ENCODE measurements around the gene KIF5A. TPM values are rescaled to one million over a fixed set of nuclear protein-coding genes. Genes with fewer than 3 reads are reported as not detected.

Gene KIF5A
- total and polyA plus RNA-seq, 2 experiments from 2014 or later = 0.11 to 0.36 TPM

GRCh38 chr12:57623811-57624390 lies 74.1 kb downstream of the KIF5A start:
- Histone ChIP-seq H3K27ac (no peak overlapping the region), H3K4me1 (ENCODE audit: low read depth) (peaks cover 5% of the 10 kb centered on the region), H3K27me3 (peaks cover 100% of the 10 kb centered on the region), H3K36me3 (no peaks in the 10 kb centered on the region), H3K9me3 (ENCODE audit: low read depth) (no peaks in the 10 kb centered on the region), H3K4me3 (no peak overlapping the region)
- TF ChIP-seq CTCF (IDR thresholded peaks at IDR 0.05; ENCODE audit: low read depth, low read length) = no peak
- DNase-seq (ENCODE audit: low read depth in 1 of 2, low spot score in 1 of 2) = no peak

GRCh38 chr12:57624441-57625220 lies 74.8 kb downstream of the KIF5A start:
- H3K27me3 ChIP-seq = peaks cover 100% of the 10 kb centered on the region
- H3K36me3 ChIP-seq = no peaks in the 10 kb centered on the region
- no peak for TF ChIP-seq CTCF (IDR thresholded peaks at IDR 0.05; ENCODE audit: low read depth, low read length)
- H3K9me3 ChIP-seq (ENCODE audit: low read depth) = no peaks in the 10 kb centered on the region
- H3K27ac ChIP-seq = no peak overlapping the region
- no peak overlapping the region for H3K4me3 ChIP-seq
- H3K4me1 ChIP-seq (ENCODE audit: low read depth) = peaks cover 5% of the 10 kb centered on the region
- no peak for DNase-seq (ENCODE audit: low read depth in 1 of 2, low spot score in 1 of 2)

GRCh38 chr12:57625261-57626032 lies 75.6 kb downstream of the KIF5A start:
- H3K36me3 ChIP-seq = no peaks in the 10 kb centered on the region
- peaks cover 5% of the 10 kb centered on the region for H3K4me1 ChIP-seq (ENCODE audit: low read depth)
- no peak overlapping the region for H3K27ac ChIP-seq
- no peaks in the 10 kb centered on the region for H3K9me3 ChIP-seq (ENCODE audit: low read depth)
- H3K4me3 ChIP-seq = no peak overlapping the region
- no peak for TF ChIP-seq CTCF (IDR thresholded peaks at IDR 0.05; ENCODE audit: low read depth, low read length)
- no peak for DNase-seq (ENCODE audit: low read depth in 1 of 2, low spot score in 1 of 2)
- H3K27me3 ChIP-seq = peaks cover 100% of the 10 kb centered on the region

DNA sequence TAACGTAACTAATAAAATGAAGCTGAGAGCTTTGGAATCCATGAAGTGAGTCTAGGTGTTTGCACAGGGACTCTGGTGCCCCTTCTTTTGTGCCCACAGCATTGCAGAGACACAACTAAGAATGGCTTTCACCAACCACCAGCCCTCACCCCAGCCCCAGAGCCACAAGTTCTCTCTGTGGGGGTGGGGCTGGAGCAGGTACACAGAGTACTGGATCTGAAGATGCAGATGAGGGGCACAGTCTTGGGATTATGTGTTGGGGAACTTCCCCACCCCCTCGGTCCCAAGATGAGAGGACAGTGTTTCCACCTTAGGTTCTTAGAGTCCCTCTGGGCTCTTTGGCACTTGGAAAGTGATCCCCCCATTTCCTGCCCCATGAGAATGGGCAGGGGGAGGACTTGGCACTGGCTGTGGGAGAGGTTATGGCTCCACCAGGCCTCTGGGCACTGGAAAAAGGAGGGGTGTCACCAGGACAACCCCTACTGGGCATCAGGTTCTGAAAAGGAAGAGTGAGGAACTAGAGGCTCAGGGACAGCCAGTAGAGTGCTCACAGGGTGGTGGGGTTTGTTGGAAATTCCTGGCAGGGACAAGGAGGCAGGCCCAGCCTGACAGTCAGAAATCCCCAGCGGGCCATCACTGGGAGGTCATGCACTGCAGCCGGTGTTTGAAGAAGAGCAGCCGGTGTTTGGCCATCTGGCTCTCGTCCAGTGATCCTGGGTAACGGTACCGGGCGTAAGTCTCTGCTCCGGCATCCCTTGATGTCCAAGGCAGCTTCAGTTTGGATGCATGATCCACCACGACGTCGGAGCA lies 76.5 kb downstream of the KIF5A start:
- no peaks in the 10 kb centered on the region for H3K36me3 ChIP-seq
- no peak overlapping the region for H3K27ac ChIP-seq
- no peak for TF ChIP-seq CTCF (IDR thresholded peaks at IDR 0.05; ENCODE audit: low read depth, low read length)
- DNase-seq (ENCODE audit: low read depth in 1 of 2, low spot score in 1 of 2) = no peak
- peaks cover 100% of the 10 kb centered on the region for H3K27me3 ChIP-seq
- peaks cover 3% of the 10 kb centered on the region for H3K4me1 ChIP-seq (ENCODE audit: low read depth)
- no peaks in the 10 kb centered on the region for H3K9me3 ChIP-seq (ENCODE audit: low read depth)
- no peak overlapping the region for H3K4me3 ChIP-seq

DNA sequence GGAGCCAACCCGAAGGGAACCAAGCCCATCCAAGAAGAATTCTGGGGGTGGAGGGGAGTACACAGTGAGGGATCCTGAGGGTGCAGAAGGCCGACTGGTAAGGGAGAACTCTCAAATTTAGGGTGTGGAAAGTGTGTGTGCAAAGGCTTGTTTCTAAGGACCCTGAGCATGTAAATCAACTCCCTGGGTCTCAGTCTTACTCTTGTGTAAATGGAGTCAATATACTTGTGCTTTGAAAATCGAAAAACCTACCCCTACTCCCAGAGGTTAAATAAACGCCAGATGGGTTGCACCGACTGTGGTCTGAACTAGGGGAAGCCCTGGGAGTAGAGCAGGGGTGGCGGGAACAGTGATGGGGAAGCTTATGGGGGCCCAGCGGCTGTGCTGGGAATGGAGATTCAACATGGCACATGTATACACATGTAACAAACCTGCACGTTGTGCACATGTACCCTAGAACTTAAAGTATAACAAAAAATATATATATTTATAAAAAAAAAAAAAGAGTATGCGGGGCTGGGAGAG lies 77.1 kb downstream of the KIF5A start:
- TF ChIP-seq CTCF (IDR thresholded peaks at IDR 0.05; ENCODE audit: low read depth, low read length) = no peak
- H3K4me3 ChIP-seq = no peak overlapping the region
- peaks cover 100% of the 10 kb centered on the region for H3K27me3 ChIP-seq
- no peaks in the 10 kb centered on the region for H3K9me3 ChIP-seq (ENCODE audit: low read depth)
- H3K36me3 ChIP-seq = no peaks in the 10 kb centered on the region
- H3K27ac ChIP-seq = no peak overlapping the region
- no peaks in the 10 kb centered on the region for H3K4me1 ChIP-seq (ENCODE audit: low read depth)
- no peak for DNase-seq (ENCODE audit: low read depth in 1 of 2, low spot score in 1 of 2)

Measured in cardiac muscle cell (in vitro differentiated cells and primary cell).